Osteocyte (in vitro differentiated cells): ENCODE results near the gene ASB3. TPM values are rescaled to one million over a fixed set of nuclear protein-coding genes. Genes with fewer than 3 reads are reported as not detected.
"Not testable (repeated sequence)": the region's sequence is repeated elsewhere in the genome, so short reads cannot be mapped to it uniquely, and the experiment has no call there.

Source experiments
- DNase-seq: peaks from one replicate; pipeline ENCODE4 v3.0.0; 2021; ENCODE audit warnings: mixed read lengths; ENCODE audit not compliant: unreplicated experiment; ENCODE audit errors: extremely low spot score
- H3K27ac Mint-ChIP-seq: one replicate; pipeline ENCODE4 v1.8.0; 2021; ENCODE audit warnings: mild to moderate bottlenecking, mixed read lengths; ENCODE audit not compliant: unreplicated experiment
- H3K27me3 Mint-ChIP-seq: one replicate; pipeline ENCODE4 v1.8.0; 2021; ENCODE audit warnings: mixed read lengths; ENCODE audit not compliant: unreplicated experiment
- H3K36me3 Mint-ChIP-seq: one replicate; pipeline ENCODE4 v1.8.0; 2021; ENCODE audit warnings: mixed read lengths; ENCODE audit not compliant: unreplicated experiment
- H3K4me1 Mint-ChIP-seq: one replicate; pipeline ENCODE4 v1.8.0; 2021; ENCODE audit warnings: mixed read lengths; ENCODE audit not compliant: unreplicated experiment
- H3K4me3 Mint-ChIP-seq: one replicate; pipeline ENCODE4 v1.8.0; 2021; ENCODE audit warnings: mild to moderate bottlenecking, moderate library complexity, mixed read lengths; ENCODE audit not compliant: unreplicated experiment
- H3K9me3 Mint-ChIP-seq: one replicate; pipeline ENCODE4 v1.8.0; 2021; ENCODE audit warnings: mixed read lengths; ENCODE audit not compliant: unreplicated experiment
- total RNA-seq: library from RNA; stranded (reverse); gene quantifications from 2 replicates; pipeline ENCODE4 v1.2.1, GENCODE V29; 2021
- TF ChIP-seq, protein P1 (sequence below): fragments of 200-600 bp; sonication (generic); IDR thresholded peaks from 2 replicates; pipeline ENCODE4 v1.5.0; 2021; ENCODE audit warnings: antibody characterized with exemption, mild to moderate bottlenecking, moderate library complexity

The ASB3 gene
- total RNA-seq, 1 donor from 2014 or later = 21.8 TPM

DNA sequence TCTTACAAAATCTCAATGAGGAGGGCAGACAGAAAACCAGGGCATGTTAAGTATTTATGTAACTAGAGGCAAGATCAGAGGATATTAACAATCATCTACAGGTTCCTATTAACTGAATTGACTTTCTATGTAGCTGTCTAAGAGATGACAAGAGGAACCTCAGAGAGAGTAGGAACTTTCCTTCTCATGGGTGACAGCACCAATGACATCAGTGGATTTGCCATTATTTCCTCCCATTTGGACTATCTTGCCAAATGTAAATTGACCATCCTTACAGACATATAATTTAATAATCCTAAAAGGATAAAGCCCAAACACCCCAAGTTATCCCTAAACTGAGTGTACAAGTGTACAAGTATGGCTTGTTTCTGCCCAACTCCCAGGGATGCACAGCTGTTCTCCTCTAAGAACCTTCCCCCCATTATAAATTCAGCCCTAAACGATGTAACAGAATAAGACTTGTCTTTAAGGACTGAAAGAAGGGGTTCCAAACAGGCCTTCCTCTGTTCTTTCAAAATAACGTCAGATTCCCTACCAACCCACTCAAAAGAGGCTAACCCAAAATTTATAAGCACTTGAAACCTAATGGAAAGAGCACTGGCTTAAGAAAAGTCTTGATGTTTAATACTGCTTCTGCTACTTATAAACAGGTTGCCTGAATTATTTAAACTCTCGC lies 92.5 kb downstream of the ASB3 start:
- Mint-ChIP-seq H3K27ac (no peak overlapping the region), H3K9me3 (no peaks in the 10 kb centered on the region), H3K27me3 (no peaks in the 10 kb centered on the region), H3K4me3 (no peak overlapping the region), H3K36me3 (peaks cover 20% of the 10 kb centered on the region), H3K4me1 (no peaks in the 10 kb centered on the region)
- TF ChIP-seq, protein P1, sequence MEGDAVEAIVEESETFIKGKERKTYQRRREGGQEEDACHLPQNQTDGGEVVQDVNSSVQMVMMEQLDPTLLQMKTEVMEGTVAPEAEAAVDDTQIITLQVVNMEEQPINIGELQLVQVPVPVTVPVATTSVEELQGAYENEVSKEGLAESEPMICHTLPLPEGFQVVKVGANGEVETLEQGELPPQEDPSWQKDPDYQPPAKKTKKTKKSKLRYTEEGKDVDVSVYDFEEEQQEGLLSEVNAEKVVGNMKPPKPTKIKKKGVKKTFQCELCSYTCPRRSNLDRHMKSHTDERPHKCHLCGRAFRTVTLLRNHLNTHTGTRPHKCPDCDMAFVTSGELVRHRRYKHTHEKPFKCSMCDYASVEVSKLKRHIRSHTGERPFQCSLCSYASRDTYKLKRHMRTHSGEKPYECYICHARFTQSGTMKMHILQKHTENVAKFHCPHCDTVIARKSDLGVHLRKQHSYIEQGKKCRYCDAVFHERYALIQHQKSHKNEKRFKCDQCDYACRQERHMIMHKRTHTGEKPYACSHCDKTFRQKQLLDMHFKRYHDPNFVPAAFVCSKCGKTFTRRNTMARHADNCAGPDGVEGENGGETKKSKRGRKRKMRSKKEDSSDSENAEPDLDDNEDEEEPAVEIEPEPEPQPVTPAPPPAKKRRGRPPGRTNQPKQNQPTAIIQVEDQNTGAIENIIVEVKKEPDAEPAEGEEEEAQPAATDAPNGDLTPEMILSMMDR = no peak
- DNase-seq = no peak

DNA sequence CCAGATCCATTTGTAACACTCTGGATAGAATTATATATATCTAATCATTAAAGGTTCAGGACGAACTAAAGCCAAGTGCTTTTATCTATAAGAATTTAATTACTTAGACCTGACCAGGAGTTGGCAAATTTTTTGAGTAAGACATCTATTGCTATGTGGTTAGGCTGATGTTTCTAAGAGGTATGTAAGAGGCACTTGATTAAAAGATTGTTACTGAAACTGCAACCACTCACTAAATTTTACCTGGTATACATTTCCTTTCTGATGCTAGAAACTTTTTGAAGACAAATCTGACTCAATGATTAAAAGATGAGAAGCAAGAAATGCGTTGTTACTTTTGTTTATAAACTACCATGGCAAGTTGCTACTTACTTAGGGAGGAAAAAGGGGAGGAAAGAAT lies 95.9 kb downstream of the ASB3 start:
- Mint-ChIP-seq H3K27ac (no peak overlapping the region), H3K4me1 (no peaks in the 10 kb centered on the region), H3K9me3 (no peaks in the 10 kb centered on the region), H3K36me3 (peaks cover 14% of the 10 kb centered on the region), H3K27me3 (no peaks in the 10 kb centered on the region), H3K4me3 (no peak overlapping the region)
- DNase-seq = no peak
- TF ChIP-seq, protein P1 = no peak

DNA sequence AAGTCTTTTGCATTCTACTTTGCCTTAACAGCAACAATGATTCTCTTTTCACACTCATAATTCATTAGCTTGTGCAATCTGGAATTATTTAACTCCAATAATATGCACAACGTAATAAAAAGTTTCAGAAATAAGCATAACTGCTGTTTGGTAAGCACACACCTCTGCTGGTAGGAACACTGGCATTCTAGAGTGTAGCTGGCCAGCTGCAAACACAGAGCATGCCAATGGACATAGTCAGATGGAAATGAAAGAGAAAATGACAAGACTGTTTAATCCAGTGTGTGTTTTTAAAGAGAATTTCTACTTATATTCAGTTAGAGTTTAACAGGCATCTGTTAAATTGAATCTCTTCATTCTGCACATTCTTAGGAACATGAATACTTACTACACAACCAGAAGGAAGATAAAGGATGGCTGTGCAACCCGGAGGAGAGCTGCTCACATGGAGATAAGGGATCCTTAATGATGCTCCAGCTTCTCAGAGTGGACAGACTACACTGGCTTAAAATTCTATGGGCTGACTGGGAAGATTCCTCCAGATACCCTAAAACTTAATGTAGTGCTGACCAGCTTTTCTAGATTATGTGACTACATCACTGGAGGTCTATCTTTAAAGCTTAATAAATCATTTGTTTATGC lies 113.8 kb downstream of the ASB3 start:
- Mint-ChIP-seq H3K4me3 (no peak overlapping the region), H3K36me3 (peaks cover 3% of the 10 kb centered on the region), H3K27ac (peak overlapping the region; percentile 6), H3K27me3 (no peaks in the 10 kb centered on the region), H3K4me1 (peaks cover 5% of the 10 kb centered on the region), H3K9me3 (no peaks in the 10 kb centered on the region)
- TF ChIP-seq, protein P1 = no peak
- DNase-seq = no peak

DNA sequence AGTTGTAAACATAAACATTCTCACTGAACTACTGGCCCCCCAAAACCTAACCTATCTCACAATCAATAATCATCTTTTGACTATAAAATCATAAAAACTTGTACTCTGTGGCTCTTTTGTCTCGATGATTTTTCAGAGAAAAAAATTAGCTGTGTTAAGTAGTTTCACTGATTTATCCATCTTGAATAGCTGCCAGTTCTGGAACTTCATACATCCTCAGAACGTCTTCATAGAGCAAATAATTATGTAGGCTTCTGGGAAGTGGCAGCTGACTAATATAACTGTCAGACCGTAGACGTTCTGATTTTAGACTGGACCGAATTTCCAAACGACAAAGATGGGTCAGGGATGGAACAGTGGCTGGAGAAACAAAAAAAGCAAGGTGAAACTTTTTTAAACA lies 116.4 kb downstream of the ASB3 start:
- Mint-ChIP-seq H3K27me3 (no peaks in the 10 kb centered on the region), H3K36me3 (peaks cover 8% of the 10 kb centered on the region), H3K4me3 (no peak overlapping the region), H3K9me3 (no peaks in the 10 kb centered on the region), H3K27ac (no peak overlapping the region), H3K4me1 (peaks cover 5% of the 10 kb centered on the region)
- no peak for DNase-seq
- TF ChIP-seq, protein P1 = no peak

DNA sequence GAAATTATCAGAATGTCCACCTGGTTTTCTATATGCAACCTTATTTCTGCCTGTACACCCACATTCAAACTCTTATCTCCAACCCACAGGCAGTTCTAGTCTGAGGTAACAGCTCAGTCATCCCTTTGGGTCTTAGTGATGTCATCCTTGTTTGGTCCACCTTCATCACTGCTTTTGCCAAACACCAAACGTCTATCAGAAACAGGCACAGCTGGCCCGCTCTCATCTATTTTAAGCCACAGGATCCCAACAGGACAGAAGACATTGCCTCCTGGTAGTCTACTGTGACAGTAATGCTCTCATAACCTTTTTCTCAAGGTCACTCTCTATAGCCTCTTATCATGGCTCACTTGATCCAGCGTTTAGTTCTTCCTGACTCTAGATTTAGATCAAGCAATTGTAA lies 118.1 kb downstream of the ASB3 start:
- TF ChIP-seq, protein P1 = no peak
- Mint-ChIP-seq H3K4me1 (peaks cover 5% of the 10 kb centered on the region), H3K36me3 (peaks cover 13% of the 10 kb centered on the region), H3K27me3 (no peaks in the 10 kb centered on the region), H3K27ac (no peak overlapping the region), H3K9me3 (peaks cover 6% of the 10 kb centered on the region), H3K4me3 (no peak overlapping the region)
- no peak for DNase-seq

DNA sequence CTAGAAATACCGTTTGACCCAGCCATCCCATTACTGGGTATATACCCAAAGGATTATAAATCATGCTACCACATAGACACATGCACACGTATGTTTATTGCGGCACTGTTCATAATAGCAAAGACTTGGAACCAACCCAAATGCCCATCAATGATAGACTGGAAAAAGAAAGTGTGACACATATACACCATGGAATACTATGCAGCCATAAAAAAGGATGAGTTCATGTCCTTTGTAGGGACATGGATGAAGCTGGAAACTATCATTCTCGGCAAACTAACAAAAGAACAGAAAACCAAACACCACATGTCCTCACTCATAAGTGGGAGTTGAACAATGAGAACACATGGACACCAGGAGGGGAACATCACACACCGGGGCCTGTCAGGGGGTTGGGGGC lies 119.6 kb downstream of the ASB3 start:
- H3K4me3 Mint-ChIP-seq, DNase-seq, H3K4me1 Mint-ChIP-seq, H3K27ac Mint-ChIP-seq, H3K9me3 Mint-ChIP-seq, H3K27me3 Mint-ChIP-seq: not testable (repeated sequence)
- peaks cover 18% of the 10 kb centered on the region for H3K36me3 Mint-ChIP-seq
